A549 (cell line): ENCODE results near the gene DNM3. TPM values are rescaled to one million over a fixed set of nuclear protein-coding genes. Genes with fewer than 3 reads are reported as not detected.

ENCODE experiments used
- ATAC-seq, 2 experiments: fragments of 200-7000 bp in 1 of 2; fragments of >200 bp in 1 of 2; cut with Nextera tagmentation in 1 of 2; cut with Tn5 transposase in 1 of 2; 3 replicates each; pipeline versions ENCODE4 v1.8.0 to v1.9.1; 2018 to 2020; ENCODE audit warnings: mild to moderate bottlenecking in 1 of 2, moderate library complexity in 1 of 2
- CTCF ChIA-PET: fragments of 300-600 bp; sonication (Branson Sonifier 250); formaldehyde crosslinking; extraction: SDS; loops from one replicate; lab custom pipeline; 2021; ENCODE audit warnings: antibody characterized with exemption, inconsistent platforms; lab: Yijun Ruan, JAX
- POLR2A ChIA-PET: fragments of 350-600 bp; formaldehyde crosslinking; extraction: SDS; loops from one replicate; lab custom pipeline; 2021; ENCODE audit warnings: antibody characterized with exemption, inconsistent platforms; lab: Yijun Ruan, JAX
- DNase-seq, 2 experiments: peaks; one replicate each; pipeline versions ENCODE4 v3.0.0 to v3.0.0-alpha.2; 2011 to 2016; ENCODE audit warnings: low read depth in 1 of 2, low spot score in 1 of 2
- FAIRE-seq: peaks from 2 replicates; lab custom pipeline; 2011; peaks lifted over from hg19 to GRCh38; lab: Jason Lieb, UNC
- H3K27ac ChIP-seq, 2 experiments: fragments of >200 bp; sonication (Bioruptor Twin); formaldehyde crosslinking; 3 replicates each; pipeline ENCODE4 v1.5.1; 2016 to 2017
- H3K4me1 ChIP-seq: fragments of >200 bp; sonication (Bioruptor Twin); formaldehyde crosslinking; 3 replicates; pipeline ENCODE4 v1.6.1; 2016
- H3K4me2 ChIP-seq: fragments of >200 bp; sonication (Bioruptor Twin); formaldehyde crosslinking; 3 replicates; pipeline ENCODE4 v1.6.1; 2016
- H3K4me3 ChIP-seq: fragments of >200 bp; sonication (Bioruptor Twin); formaldehyde crosslinking; 3 replicates; pipeline ENCODE4 v1.5.1; 2016
- H3K9me3 ChIP-seq: fragments of >200 bp; sonication (Bioruptor Twin); formaldehyde crosslinking; 3 replicates; pipeline ENCODE4 v1.6.1; 2016
- BCL3 ChIP-seq: fragments of >200 bp; sonication (Bioruptor Twin); formaldehyde crosslinking; IDR thresholded peaks from 3 replicates; pipeline ENCODE4 v1.6.1; 2016
- CBX2 ChIP-seq: fragments of 200-600 bp; sonication (generic); IDR thresholded peaks from 2 replicates; pipeline ENCODE4 v1.6.1; 2016; ENCODE audit warnings: low read depth, mild to moderate bottlenecking, borderline replicate concordance
- CEBPB ChIP-seq, 2 experiments: fragments of >200 bp in 1 of 2; sonication (Bioruptor Twin) in 1 of 2; formaldehyde crosslinking in 1 of 2; IDR thresholded peaks; 2 replicates each; pipeline ENCODE4 v1.6.1; 2012 to 2016
- EHMT2 ChIP-seq: fragments of 200-600 bp; sonication (generic); IDR thresholded peaks from 2 replicates; pipeline ENCODE4 v1.6.1; 2016; ENCODE audit warnings: antibody characterized with exemption, low read depth, mild to moderate bottlenecking, moderate library complexity
- ESRRA ChIP-seq: fragments of 150-350 bp; IDR thresholded peaks from 2 replicates; pipeline ENCODE4 v1.6.1; 2014; ENCODE audit warnings: mild to moderate bottlenecking, low read length, borderline replicate concordance
- FOSB ChIP-seq: fragments of 250-450 bp; sonication (Bioruptor Pico); IDR thresholded peaks from 2 replicates; pipeline ENCODE4 v1.5.0; 2020; ENCODE audit warnings: mild to moderate bottlenecking, moderate library complexity
- FOXS1 ChIP-seq: fragments of 250-450 bp; sonication (Bioruptor Pico); IDR thresholded peaks from 2 replicates; pipeline ENCODE4 v1.5.0; 2020; ENCODE audit warnings: mild to moderate bottlenecking, moderate library complexity
- HDAC2 ChIP-seq: fragments of 200-600 bp; sonication (generic); IDR thresholded peaks from 2 replicates; pipeline ENCODE4 v1.6.1; 2016
- HEYL ChIP-seq: fragments of 250-450 bp; sonication (Bioruptor Pico); IDR thresholded peaks from 2 replicates; pipeline ENCODE4 v1.8.0; 2021; ENCODE audit warnings: mild to moderate bottlenecking, moderate library complexity
- JUNB ChIP-seq: fragments of >200 bp; sonication (Bioruptor Twin); formaldehyde crosslinking; IDR thresholded peaks from 2 replicates; pipeline ENCODE4 v1.6.1; 2016
- KDM1A ChIP-seq: fragments of 200-600 bp; sonication (generic); IDR thresholded peaks from 2 replicates; pipeline ENCODE4 v1.6.1; 2016; ENCODE audit warnings: low read depth, mild to moderate bottlenecking
- KDM5A ChIP-seq: fragments of 200-600 bp; sonication (generic); IDR thresholded peaks from 2 replicates; pipeline ENCODE4 v1.6.1; 2016; ENCODE audit warnings: antibody characterized with exemption, mild to moderate bottlenecking
- MAFK ChIP-seq: fragments of 450-650 bp; IDR thresholded peaks from 2 replicates; pipeline ENCODE4 v1.6.1; 2014; ENCODE audit not compliant: partially characterized antibody
- MAZ ChIP-seq: fragments of 150-350 bp; IDR thresholded peaks from 2 replicates; pipeline ENCODE4 v1.6.1; 2014; ENCODE audit warnings: antibody characterized with exemption, low read depth, low read length, borderline replicate concordance
- NPAS2 ChIP-seq: fragments of 250-450 bp; sonication (Bioruptor Pico); IDR thresholded peaks from 2 replicates; pipeline ENCODE4 v1.8.0; 2022; ENCODE audit warnings: mild to moderate bottlenecking, moderate library complexity, borderline replicate concordance
- POLR2A ChIP-seq: IDR thresholded peaks from 2 replicates; pipeline ENCODE4 v1.6.1; 2012; ENCODE audit warnings: mild to moderate bottlenecking, low read length
- RNF2 ChIP-seq: fragments of 200-600 bp; sonication (generic); IDR thresholded peaks from 2 replicates; pipeline ENCODE4 v1.6.1; 2016; ENCODE audit warnings: low read depth, mild to moderate bottlenecking, antibody characterized with exemption, moderate library complexity, borderline replicate concordance
- SREBF2 ChIP-seq: fragments of 450-650 bp; IDR thresholded peaks from 2 replicates; pipeline ENCODE4 v1.6.1; 2014; ENCODE audit warnings: mild to moderate bottlenecking, moderate library complexity
- TFCP2L1 ChIP-seq: fragments of 250-450 bp; sonication (Bioruptor Pico); IDR thresholded peaks from 2 replicates; pipeline ENCODE4 v1.5.0; 2021; ENCODE audit warnings: mild to moderate bottlenecking
- TP53 ChIP-seq: fragments of 250-450 bp; sonication (Bioruptor Pico); IDR thresholded peaks from 2 replicates; pipeline ENCODE4 v1.5.0; 2021; ENCODE audit warnings: mild to moderate bottlenecking, moderate library complexity
- ZC3H11A ChIP-seq: fragments of 450-650 bp; IDR thresholded peaks from 2 replicates; pipeline ENCODE4 v1.6.1; 2014; ENCODE audit warnings: antibody characterized with exemption, mild to moderate bottlenecking
- WGBS: methylation state at CpG from one replicate; pipeline ENCODE4 v1.1.6; 2017; ENCODE audit errors: missing lambda C conversion rate; 5-methylcytosine and 5-hydroxymethylcytosine counted together
- polyA plus RNA-seq, 4 experiments: library from polyadenylated mRNA; depleted of rRNA in 3 of 4; stranded (reverse); fragments of >200 nt; fragmentation: RNase III in 1 of 4; extraction: RNeasy Plus Mini Kit Qiagen cat#74134 plus additional on column Dnase treatment in 1 of 4; gene quantifications; 2 replicates in 3 of 4; 3 replicates in 1 of 4; pipeline ENCODE4 v1.2.3, GENCODE V29; 2011 to 2017

The DNM3 gene
- polyA plus RNA-seq, 2 of the 4 experiments (the other 2 are of a cell fraction) = 0.57 to 1.5 TPM

GRCh38 chr1:172169836-172170235 lies 328.5 kb downstream of the DNM3 start:
- no peaks in the 10 kb centered on the region for H3K9me3 ChIP-seq
- no peak for TF ChIP-seq JUNB
- TF ChIP-seq, all 56 proteins: peak for 0
- POLR2A ChIA-PET = no interaction called here

GRCh38 chr1:172172352-172172831 lies 331.1 kb downstream of the DNM3 start:
- DNase-seq = no peak
- WGBS = 77% methylated on average over 5 of the region's 5 CpGs
- H3K27ac ChIP-seq = no peak overlapping the region
- peaks cover 10% of the 10 kb centered on the region; the same call in 1 of the 3 replicates for H3K4me1 ChIP-seq
- TF ChIP-seq BCL3 = no peak
- TF ChIP-seq FOXS1 (CRISPR knock-in tag) = no peak
- no peaks in the 10 kb centered on the region for H3K9me3 ChIP-seq
- H3K4me3 ChIP-seq = no peak overlapping the region
- ATAC-seq = no peak
- CTCF ChIA-PET = interaction anchor here (0.6 to 1.7 kb wide), 2 partner anchors 227 to 236 kb away, joined by 3 to 5 read pairs; no protein-coding TSS in a partner anchor
- POLR2A ChIA-PET = no interaction called here
- FAIRE-seq = peak; percentile 65
- H3K4me2 ChIP-seq = no peak overlapping the region

More at GRCh38 chr1:172169836-172170235, 328.5 kb downstream of the DNM3 start:
- peaks cover 13% of the 10 kb centered on the region; the same call in 1 of the 3 replicates for H3K4me1 ChIP-seq
- FAIRE-seq (no peak), ATAC-seq (no peak), DNase-seq (no peak)
- no peak overlapping the region for H3K27ac ChIP-seq
- CTCF ChIA-PET = no interaction called here
- no peak overlapping the region for H3K4me2 ChIP-seq
- no peak overlapping the region for H3K4me3 ChIP-seq

- 95% methylated on average over 1 of the region's 1 CpG for WGBS
- POLR2A ChIA-PET = no interaction called here
- DNase-seq (no peak), ATAC-seq (no peak)
- no peak overlapping the region for H3K4me2 ChIP-seq
- H3K9me3 ChIP-seq = no peaks in the 10 kb centered on the region
- peaks cover 2% of the 10 kb centered on the region; the same call in 1 of the 3 replicates for H3K4me1 ChIP-seq
- no peak overlapping the region for H3K4me3 ChIP-seq
- TF ChIP-seq TFCP2L1 (no peak), FOSB (CRISPR knock-in tag) (no peak), MAZ (no peak), SREBF2 (no peak), ZC3H11A (no peak), EHMT2 (no peak), ESRRA (no peak), CBX2 (no peak), JUNB (no peak), KDM5A (no peak), CEBPB (IDR thresholded peaks at IDR 0.05) (no peak), TP53 (CRISPR knock-in tag) (no peak), HEYL (CRISPR knock-in tag) (no peak), KDM1A (no peak), MAFK (no peak), HDAC2 (no peak), RNF2 (no peak)
- TF ChIP-seq, all 56 proteins: peak for 0
- CTCF ChIA-PET = interaction anchor here (0.7 kb wide), 1 partner anchor 223 kb away, joined by 3 read pairs; no protein-coding TSS in a partner anchor
- FAIRE-seq = no peak
- no peak overlapping the region for H3K27ac ChIP-seq
Observed at GRCh38 chr1:172176206-172176605, 334.9 kb downstream of the DNM3 start.

GRCh38 chr1:172177849-172178248 lies 336.6 kb downstream of the DNM3 start:
- Histone ChIP-seq H3K4me3 (no peak overlapping the region), H3K4me2 (no peak overlapping the region), H3K4me1 (peaks cover 10% of the 10 kb centered on the region; the same call in 1 of the 3 replicates), H3K9me3 (no peaks in the 10 kb centered on the region), H3K27ac (no peak overlapping the region)
- DNase-seq = no peak
- FAIRE-seq = no peak
- ChIA-PET CTCF (no interaction called here), POLR2A (no interaction called here)
- ATAC-seq = no peak
- 90% methylated on average over 2 of the region's 2 CpGs for WGBS
- TF ChIP-seq CBX2 (no peak), NPAS2 (CRISPR knock-in tag) (no peak), POLR2A (no peak), ESRRA (no peak)
